NCI-H1417 treated with DMSO at 0.1 percent for 48 hours (cell line): Measurements from ENCODE around the gene DNAJB6.
A peak's percentile ranks its signal among the peaks of the same experiment; 100 is the strongest.

ENCODE experiments used
- DNase-seq: peaks from one replicate; lab custom pipeline; 2025; lab: John Stamatoyannopoulos, UW

DNAJB6 gene

GRCh38 chr7:157429001-157429679 lies 92.3 kb downstream of the DNAJB6 start:
- no peak for DNase-seq

GRCh38 chr7:157429680-157430224 lies 92.9 kb downstream of the DNAJB6 start:
- no peak for DNase-seq

GRCh38 chr7:157430721-157431120 lies 93.9 kb downstream of the DNAJB6 start:
- no peak for DNase-seq

DNA sequence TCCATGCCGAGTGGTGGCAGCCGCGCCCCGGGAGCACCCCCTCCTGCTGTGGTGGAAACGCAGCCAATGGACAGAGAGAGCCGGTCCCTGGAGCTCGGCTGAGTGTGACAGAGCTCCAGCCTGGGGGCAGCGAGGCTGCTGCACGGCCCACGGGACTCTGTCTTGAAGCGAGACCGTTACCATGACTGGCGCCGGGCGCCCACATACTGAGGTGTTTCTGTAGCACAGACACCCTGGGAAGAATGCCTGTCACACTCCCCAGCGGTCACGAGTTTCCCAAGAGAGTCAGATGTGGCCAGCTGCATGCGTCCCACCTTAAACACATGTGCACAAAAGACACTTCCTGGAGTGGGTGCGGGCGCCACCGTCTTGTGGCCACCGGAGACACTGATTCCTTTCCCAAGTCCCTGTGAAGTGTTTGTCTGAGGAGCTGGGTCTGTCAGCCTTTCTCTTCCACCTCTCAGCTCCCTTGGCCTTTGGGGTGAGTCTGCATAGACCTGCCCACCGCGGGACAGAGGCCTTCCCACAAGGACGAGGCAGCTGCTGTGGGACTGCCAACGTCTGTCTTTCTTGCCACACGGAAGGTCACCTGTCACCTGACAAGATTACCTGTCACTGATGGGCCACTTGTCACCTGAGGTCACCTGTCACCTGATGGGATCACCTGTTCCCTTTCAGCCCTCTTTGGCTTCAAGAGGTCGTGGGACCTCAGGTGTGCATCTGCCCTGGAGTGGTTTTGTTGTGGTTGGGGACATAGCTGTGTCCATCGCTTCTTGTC lies 94.6 kb downstream of the DNAJB6 start:
- no peak for DNase-seq

DNA sequence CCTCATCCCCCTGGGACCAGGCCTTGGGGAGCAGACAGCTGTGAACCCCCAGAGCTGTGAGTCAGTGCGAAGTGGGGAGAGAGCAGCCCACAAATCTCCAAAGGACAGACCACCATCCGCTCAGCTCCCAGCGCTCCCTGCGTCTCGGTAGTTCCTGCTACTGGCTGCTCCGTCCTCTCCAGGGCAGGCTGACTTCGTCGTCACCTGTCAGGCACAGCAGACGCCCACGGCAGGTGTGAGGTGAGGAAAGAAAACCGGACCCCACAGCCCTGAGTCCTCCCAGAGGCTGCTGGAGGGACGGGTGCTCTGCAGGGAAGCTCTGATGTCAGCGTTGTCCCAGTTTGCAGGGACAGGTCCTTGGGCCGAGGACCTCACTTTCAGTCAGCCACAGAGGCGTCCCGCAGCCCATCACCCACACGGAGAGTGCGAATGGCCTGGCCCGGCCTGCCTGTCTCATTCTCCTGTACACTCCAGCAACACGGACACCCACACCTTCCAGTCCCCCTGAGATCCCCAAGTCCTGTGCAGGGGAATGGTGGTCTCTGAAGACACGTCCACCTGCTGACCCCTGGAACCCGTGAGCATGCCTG lies 95.2 kb downstream of the DNAJB6 start:
- DNase-seq, result no peak

DNA sequence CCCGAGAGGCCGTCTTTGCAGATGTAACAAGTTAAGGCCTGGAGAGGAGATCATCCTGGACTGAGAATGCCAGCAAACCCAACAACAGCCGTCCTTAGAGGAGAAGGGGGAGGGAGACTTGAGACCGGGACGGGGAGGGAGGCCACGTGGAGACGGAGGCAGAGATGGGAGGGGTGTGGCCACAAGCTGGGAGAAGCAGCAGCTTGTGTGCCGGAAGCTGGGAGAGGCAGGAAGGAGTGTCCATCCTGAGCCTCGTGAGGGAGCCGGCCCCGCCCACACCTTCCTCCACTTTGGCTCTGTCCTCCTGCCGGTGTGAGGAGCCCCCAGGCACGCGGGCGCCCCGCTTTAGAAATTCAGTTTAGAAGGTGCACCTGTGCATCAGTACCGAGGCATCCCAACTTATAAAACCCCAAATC lies 95.7 kb downstream of the DNAJB6 start:
- no peak for DNase-seq

- peak; percentile 40 for DNase-seq
Observed at GRCh38 chr7:157432957-157433576, 96.3 kb downstream of the DNAJB6 start.

GRCh38 chr7:157433628-157434027 lies 96.8 kb downstream of the DNAJB6 start:
- DNase-seq, result no peak

DNA sequence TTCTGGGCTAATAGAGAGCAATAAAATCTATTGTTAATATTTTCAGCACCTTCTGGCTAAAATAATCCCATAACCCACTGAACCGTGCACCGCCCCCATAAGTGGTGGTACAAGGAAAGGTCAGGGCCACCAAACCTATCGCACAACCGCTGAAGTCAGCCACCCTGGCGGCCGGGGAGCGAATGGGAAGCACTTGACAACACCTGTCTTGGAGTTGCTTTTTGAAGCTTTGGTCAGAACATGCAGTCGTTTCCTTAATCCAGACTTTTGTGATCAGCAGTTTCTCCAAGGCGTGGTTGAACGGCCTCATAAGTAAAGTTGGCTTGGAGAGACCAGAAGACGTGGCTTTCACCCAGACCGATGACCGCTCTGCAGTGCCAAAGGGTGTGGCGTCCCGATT lies 97.4 kb downstream of the DNAJB6 start:
- DNase-seq, result no peak

DNA sequence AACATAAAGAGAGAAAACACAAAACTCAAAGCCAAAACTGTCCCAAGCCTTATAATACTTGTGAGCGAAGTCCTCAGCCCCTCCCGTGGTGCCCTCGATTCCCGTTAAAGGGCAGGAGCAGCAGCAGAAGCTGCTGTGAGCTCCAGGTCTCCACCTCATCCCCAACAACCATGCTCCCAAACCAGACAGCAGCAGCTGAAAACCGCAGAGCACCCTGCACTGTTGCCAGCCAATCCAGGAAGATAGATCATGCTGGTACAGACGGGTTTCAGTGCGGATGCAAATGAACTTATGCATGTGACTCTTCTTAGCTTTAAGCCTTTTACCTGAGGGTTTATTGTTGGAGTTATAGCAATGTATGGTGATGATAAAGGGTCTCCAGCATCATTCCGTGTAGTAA lies 97.9 kb downstream of the DNAJB6 start:
- no peak for DNase-seq

- no peak for DNase-seq
Observed at GRCh38 chr7:157436076-157436475, 99.3 kb downstream of the DNAJB6 start.

GRCh38 chr7:157436763-157437480 lies 100.1 kb downstream of the DNAJB6 start:
- DNase-seq, result no peak

- no peak for DNase-seq
Observed at GRCh38 chr7:157437519-157438061, 100.8 kb downstream of the DNAJB6 start.

GRCh38 chr7:157438121-157439025 lies 101.6 kb downstream of the DNAJB6 start:
- DNase-seq, result no peak

DNA sequence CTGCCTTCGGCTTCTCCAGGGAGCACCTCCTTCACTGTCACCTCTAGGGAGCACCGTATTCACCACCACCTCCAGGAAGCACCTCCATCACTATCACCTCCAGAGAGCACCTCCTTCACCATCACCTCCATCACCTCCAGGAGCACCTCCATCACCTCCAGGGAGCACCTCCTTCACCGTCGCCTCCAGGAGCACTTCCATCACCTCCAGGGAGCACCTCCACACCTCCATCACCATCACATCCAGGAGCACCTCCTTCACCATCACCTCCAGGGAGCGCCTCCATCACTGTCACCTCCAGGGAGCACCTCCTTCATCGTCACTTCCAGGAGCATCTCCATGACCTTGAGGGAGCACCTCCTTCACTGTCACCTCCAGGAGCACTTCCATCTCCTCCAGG lies 102.3 kb downstream of the DNAJB6 start:
- DNase-seq, result no peak

- DNase-seq, result no peak
Observed at GRCh38 chr7:157439761-157440160, 103.0 kb downstream of the DNAJB6 start.

GRCh38 chr7:157440346-157441022 lies 103.7 kb downstream of the DNAJB6 start:
- DNase-seq, result no peak

DNA sequence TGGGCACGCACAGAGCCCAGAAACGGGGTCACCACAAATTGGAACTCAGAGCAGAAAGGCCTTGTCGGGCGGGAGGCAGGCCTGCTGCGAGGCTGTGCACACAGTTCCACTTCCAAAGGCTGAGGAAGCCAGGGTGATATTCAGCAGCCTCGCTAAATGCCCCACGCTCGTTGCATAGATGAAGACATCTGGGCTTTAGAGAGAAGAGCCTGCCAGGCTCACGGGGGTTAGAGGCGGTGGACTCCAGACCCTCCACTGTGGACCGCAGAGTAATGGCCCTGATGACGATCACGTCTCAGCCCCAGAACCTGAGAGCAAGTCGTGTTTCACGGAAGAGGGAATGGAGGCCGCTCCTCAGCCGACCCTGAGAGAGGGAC lies 104.2 kb downstream of the DNAJB6 start:
- no peak for DNase-seq

DNA sequence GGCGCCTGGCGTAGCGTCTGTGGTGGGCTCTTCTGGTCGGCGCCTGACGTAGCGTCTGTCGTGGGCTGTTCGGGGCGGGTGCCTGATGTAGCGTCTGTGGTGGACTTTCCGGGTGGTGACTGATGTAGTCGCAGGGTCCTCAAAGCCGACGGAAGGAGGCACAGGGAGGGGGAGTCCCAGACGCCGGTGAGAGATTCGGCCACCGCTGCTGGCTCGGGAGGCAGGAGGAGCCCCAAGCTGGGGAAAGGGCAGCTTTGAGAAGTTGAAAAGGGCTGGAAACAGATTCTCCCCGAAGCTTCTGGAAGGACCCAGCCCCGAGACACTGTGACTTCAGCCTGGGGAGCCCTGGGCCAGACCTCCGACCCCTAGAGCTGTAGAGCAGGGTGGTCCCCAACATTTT lies 105.7 kb downstream of the DNAJB6 start:
- no peak for DNase-seq
